Suprapubic skin (tissue), 4 donors: ENCODE measurements around the gene DTNB. TPM values are rescaled to one million over a fixed set of nuclear protein-coding genes. Genes with fewer than 3 reads are reported as not detected.

Experiments
- DNase-seq, 2 donors: peaks; one replicate each; pipeline ENCODE4 v3.0.0-alpha.2; 2019; ENCODE audit warnings: low spot score in 2 of 2
- H3K27ac ChIP-seq: fragments of 200-600 bp; sonication (generic); one replicate; pipeline ENCODE4 v1.5.1; 2019
- H3K27me3 ChIP-seq: fragments of 200-600 bp; sonication (generic); one replicate; pipeline ENCODE4 v1.5.1; 2019
- H3K36me3 ChIP-seq: fragments of 200-600 bp; sonication (generic); one replicate; pipeline ENCODE4 v1.5.1; 2019
- H3K4me1 ChIP-seq: fragments of 200-600 bp; sonication (generic); one replicate; pipeline ENCODE4 v1.5.1; 2019
- H3K4me3 ChIP-seq: fragments of 200-600 bp; sonication (generic); one replicate; pipeline ENCODE4 v1.5.1; 2019; ENCODE audit warnings: mild to moderate bottlenecking
- H3K9me3 ChIP-seq: fragments of 200-600 bp; sonication (generic); one replicate; pipeline ENCODE4 v1.5.1; 2019
- EP300 ChIP-seq: sonication (generic); formaldehyde crosslinking; IDR thresholded peaks from one replicate; pipeline ENCODE4 v1.6.1; 2017; ENCODE audit warnings: antibody characterized with exemption
- POLR2A ChIP-seq, 2 donors: fragments of 450-650 bp; IDR thresholded peaks; one replicate each; pipeline ENCODE4 v1.6.1; 2017; ENCODE audit warnings: antibody characterized with exemption in 2 of 2, mild to moderate bottlenecking in 2 of 2, moderate library complexity in 2 of 2
- POLR2AphosphoS5 ChIP-seq, 3 donors: sonication (generic); formaldehyde crosslinking; IDR thresholded peaks; one replicate each; pipeline ENCODE4 v1.6.1; 2017; ENCODE audit warnings: antibody characterized with exemption in 3 of 3
- WGBS: methylation state at CpG from one replicate; pipeline ENCODE4 v1.1.5; 2018; 5-methylcytosine and 5-hydroxymethylcytosine counted together
- total RNA-seq, 4 donors: library from RNA; depleted of rRNA; stranded (reverse); fragments of >200 nt; gene quantifications; one replicate each; pipeline ENCODE4 v1.1.0, GENCODE V29; 2016
- TF ChIP-seq, protein P1 (sequence below), 2 donors: fragments of 200-600 bp in 1 of 2; fragments of 450-650 bp in 1 of 2; sonication (generic) in 1 of 2; IDR thresholded peaks; one replicate each; pipeline ENCODE4 v1.5.1; 2016 to 2019; ENCODE audit warnings: antibody characterized with exemption in 2 of 2, mild to moderate bottlenecking in 1 of 2, moderate library complexity in 1 of 2

The DTNB gene
- total RNA-seq, 4 donors from 2014 or later, result 11.8 to 40.1 (median 24.1) TPM

GRCh38 chr2:25387876-25388449 lies 285.4 kb downstream of the DTNB start:
- peak in 1 of 2 donors; percentile 49 for DNase-seq
- Histone ChIP-seq H3K4me1 (peaks cover 6% of the 10 kb centered on the region), H3K27ac (no peak overlapping the region), H3K9me3 (no peaks in the 10 kb centered on the region), H3K36me3 (peaks cover 3% of the 10 kb centered on the region), H3K4me3 (no peak overlapping the region), H3K27me3 (no peaks in the 10 kb centered on the region)
- no peak for TF ChIP-seq POLR2AphosphoS5 (IDR thresholded peaks at IDR 0.05)
- TF ChIP-seq, protein P1, sequence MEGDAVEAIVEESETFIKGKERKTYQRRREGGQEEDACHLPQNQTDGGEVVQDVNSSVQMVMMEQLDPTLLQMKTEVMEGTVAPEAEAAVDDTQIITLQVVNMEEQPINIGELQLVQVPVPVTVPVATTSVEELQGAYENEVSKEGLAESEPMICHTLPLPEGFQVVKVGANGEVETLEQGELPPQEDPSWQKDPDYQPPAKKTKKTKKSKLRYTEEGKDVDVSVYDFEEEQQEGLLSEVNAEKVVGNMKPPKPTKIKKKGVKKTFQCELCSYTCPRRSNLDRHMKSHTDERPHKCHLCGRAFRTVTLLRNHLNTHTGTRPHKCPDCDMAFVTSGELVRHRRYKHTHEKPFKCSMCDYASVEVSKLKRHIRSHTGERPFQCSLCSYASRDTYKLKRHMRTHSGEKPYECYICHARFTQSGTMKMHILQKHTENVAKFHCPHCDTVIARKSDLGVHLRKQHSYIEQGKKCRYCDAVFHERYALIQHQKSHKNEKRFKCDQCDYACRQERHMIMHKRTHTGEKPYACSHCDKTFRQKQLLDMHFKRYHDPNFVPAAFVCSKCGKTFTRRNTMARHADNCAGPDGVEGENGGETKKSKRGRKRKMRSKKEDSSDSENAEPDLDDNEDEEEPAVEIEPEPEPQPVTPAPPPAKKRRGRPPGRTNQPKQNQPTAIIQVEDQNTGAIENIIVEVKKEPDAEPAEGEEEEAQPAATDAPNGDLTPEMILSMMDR (IDR thresholded peaks at IDR 0.05), result no peak
- TF ChIP-seq POLR2A (IDR thresholded peaks at IDR 0.05), result no peak
- no peak for TF ChIP-seq EP300
- WGBS, result 92% methylated on average over 17 of the region's 17 CpGs

- Histone ChIP-seq H3K27me3 (no peaks in the 10 kb centered on the region), H3K9me3 (no peaks in the 10 kb centered on the region), H3K4me1 (peaks cover 6% of the 10 kb centered on the region), H3K4me3 (no peak overlapping the region), H3K27ac (no peak overlapping the region), H3K36me3 (peaks cover 3% of the 10 kb centered on the region)
- TF ChIP-seq, protein P1 (IDR thresholded peaks at IDR 0.05), result no peak
- TF ChIP-seq POLR2AphosphoS5 (IDR thresholded peaks at IDR 0.05) (no peak), EP300 (no peak), POLR2A (IDR thresholded peaks at IDR 0.05) (no peak)
- DNase-seq, result peak in 1 of 2 donors; percentile 40
- 72% methylated on average over 19 of the region's 19 CpGs for WGBS
Measured at GRCh38 chr2:25386971-25387875, 286.2 kb downstream of the DTNB start.

DNA sequence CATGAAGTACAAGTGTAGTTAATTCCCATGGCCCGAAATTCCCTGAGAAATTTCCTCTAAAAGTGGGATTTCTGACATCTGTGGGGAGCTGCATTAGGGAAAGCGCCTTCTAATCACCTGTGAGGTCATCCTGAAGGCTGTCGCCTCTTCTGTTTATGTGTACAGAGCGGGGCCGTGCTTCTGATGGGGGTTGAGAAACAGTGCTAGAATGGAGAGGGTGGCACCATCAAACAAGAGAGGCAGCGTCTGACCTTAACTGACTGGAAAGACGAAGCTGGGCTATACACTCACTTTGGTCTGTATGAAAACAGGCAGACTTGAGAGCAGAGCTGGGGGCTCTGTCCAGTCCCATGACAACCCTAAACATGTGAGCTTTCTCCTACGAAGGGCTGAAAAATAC lies 287.5 kb downstream of the DTNB start:
- Histone ChIP-seq H3K4me1 (peaks cover 6% of the 10 kb centered on the region), H3K27ac (no peak overlapping the region), H3K4me3 (no peak overlapping the region), H3K36me3 (peaks cover 3% of the 10 kb centered on the region), H3K9me3 (no peaks in the 10 kb centered on the region), H3K27me3 (no peaks in the 10 kb centered on the region)
- TF ChIP-seq EP300 (no peak), POLR2A (IDR thresholded peaks at IDR 0.05) (no peak), POLR2AphosphoS5 (IDR thresholded peaks at IDR 0.05) (no peak)
- TF ChIP-seq, protein P1 (IDR thresholded peaks at IDR 0.05), result no peak
- WGBS, result 91% methylated on average over 8 of the region's 8 CpGs
- DNase-seq, result peak in 1 of 2 donors; percentile 24

DNA sequence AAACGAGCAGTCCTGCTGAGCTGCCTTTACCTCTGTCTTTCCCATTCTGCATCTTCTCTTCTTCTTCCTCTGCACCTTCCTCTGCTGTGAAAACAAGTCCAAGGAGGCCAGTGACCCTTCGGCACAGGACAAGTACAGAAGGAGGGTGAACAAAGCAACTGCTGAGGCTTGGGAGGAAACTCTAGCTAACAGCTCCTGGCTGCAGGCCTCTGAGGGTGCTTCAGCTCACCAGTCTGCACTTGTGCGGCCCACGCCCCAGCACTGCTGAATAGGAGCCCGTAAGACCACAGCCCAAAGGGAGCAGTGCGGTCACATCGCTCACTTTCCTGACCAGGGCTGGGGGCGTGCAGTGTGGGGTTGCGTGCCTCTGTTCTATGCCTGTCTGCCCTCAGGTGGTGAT lies 289.6 kb downstream of the DTNB start:
- peak in 1 of 2 donors; percentile 55 for DNase-seq
- Histone ChIP-seq H3K36me3 (peaks cover 3% of the 10 kb centered on the region), H3K9me3 (no peaks in the 10 kb centered on the region), H3K4me1 (peaks cover 10% of the 10 kb centered on the region), H3K27ac (no peak overlapping the region), H3K27me3 (no peaks in the 10 kb centered on the region), H3K4me3 (no peak overlapping the region)
- WGBS, result 93% methylated on average over 9 of the region's 9 CpGs
- TF ChIP-seq POLR2AphosphoS5 (IDR thresholded peaks at IDR 0.05), result no peak
- TF ChIP-seq POLR2A (IDR thresholded peaks at IDR 0.05), result no peak
- TF ChIP-seq, protein P1 (IDR thresholded peaks at IDR 0.05), result no peak
- no peak for TF ChIP-seq EP300

GRCh38 chr2:25381502-25381901 lies 291.9 kb downstream of the DTNB start:
- no peak overlapping the region for H3K27ac ChIP-seq
- H3K9me3 ChIP-seq, result no peaks in the 10 kb centered on the region
- H3K27me3 ChIP-seq, result no peaks in the 10 kb centered on the region
- H3K4me3 ChIP-seq, result no peak overlapping the region
- 92% methylated on average over 7 of the region's 7 CpGs for WGBS
- TF ChIP-seq POLR2A (IDR thresholded peaks at IDR 0.05) (no peak), EP300 (no peak), POLR2AphosphoS5 (IDR thresholded peaks at IDR 0.05) (no peak)
- TF ChIP-seq, protein P1 (IDR thresholded peaks at IDR 0.05), result no peak
- peak in 1 of 2 donors; percentile 67 for DNase-seq
- peaks cover 25% of the 10 kb centered on the region for H3K4me1 ChIP-seq
- no peaks in the 10 kb centered on the region for H3K36me3 ChIP-seq
